Measurements from ENCODE around the gene REX1BD.

GRCh38 chr19:18558202-18558555 lies 30.4 kb upstream of the REX1BD start:
- TF ChIP-seq, protein P1, sequence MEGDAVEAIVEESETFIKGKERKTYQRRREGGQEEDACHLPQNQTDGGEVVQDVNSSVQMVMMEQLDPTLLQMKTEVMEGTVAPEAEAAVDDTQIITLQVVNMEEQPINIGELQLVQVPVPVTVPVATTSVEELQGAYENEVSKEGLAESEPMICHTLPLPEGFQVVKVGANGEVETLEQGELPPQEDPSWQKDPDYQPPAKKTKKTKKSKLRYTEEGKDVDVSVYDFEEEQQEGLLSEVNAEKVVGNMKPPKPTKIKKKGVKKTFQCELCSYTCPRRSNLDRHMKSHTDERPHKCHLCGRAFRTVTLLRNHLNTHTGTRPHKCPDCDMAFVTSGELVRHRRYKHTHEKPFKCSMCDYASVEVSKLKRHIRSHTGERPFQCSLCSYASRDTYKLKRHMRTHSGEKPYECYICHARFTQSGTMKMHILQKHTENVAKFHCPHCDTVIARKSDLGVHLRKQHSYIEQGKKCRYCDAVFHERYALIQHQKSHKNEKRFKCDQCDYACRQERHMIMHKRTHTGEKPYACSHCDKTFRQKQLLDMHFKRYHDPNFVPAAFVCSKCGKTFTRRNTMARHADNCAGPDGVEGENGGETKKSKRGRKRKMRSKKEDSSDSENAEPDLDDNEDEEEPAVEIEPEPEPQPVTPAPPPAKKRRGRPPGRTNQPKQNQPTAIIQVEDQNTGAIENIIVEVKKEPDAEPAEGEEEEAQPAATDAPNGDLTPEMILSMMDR (IDR thresholded peaks at IDR 0.05), result no peak
- no peak for TF ChIP-seq POLR2AphosphoS5 (IDR thresholded peaks at IDR 0.05)

Measured in prostate gland (tissue), 2 donors.